Neural progenitor cell (in vitro differentiated cells): ENCODE measurements around the gene POM121C.
"Not testable (repeated sequence)": the region's sequence is repeated elsewhere in the genome, so short reads cannot be mapped to it uniquely, and the experiment has no call there.

ENCODE experiments used
- EZH2 ChIP-seq: fragments of 200-600 bp; sonication (generic); IDR thresholded peaks from 2 replicates; pipeline ENCODE4 v1.6.1; 2017; ENCODE audit warnings: antibody characterized with exemption, mild to moderate bottlenecking, moderate library complexity
- TF ChIP-seq, protein P1 (sequence below): fragments of 200-600 bp; sonication (generic); IDR thresholded peaks from 2 replicates; pipeline ENCODE4 v1.5.1; 2017; ENCODE audit warnings: antibody characterized with exemption, mild to moderate bottlenecking

DNA sequence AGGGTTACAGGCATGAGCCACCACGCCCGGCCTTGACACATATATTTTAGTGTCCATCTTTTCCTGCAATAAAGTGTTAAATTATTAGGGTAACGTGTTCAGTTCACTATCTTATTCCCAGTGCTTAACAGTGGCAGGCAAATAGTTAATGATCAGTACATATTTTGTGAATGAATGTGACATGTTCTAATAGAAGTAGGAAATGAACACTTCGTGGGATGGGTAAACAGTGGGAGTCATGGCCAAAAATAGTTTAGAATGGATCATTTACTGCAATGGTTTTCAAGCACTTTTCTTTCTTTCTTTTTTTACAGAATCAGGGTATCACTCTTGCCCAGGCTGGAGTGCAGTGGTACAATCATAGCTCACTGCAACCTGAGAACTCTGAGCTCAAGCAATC lies 15.9 kb downstream of the POM121C start:
- TF ChIP-seq, protein P1, sequence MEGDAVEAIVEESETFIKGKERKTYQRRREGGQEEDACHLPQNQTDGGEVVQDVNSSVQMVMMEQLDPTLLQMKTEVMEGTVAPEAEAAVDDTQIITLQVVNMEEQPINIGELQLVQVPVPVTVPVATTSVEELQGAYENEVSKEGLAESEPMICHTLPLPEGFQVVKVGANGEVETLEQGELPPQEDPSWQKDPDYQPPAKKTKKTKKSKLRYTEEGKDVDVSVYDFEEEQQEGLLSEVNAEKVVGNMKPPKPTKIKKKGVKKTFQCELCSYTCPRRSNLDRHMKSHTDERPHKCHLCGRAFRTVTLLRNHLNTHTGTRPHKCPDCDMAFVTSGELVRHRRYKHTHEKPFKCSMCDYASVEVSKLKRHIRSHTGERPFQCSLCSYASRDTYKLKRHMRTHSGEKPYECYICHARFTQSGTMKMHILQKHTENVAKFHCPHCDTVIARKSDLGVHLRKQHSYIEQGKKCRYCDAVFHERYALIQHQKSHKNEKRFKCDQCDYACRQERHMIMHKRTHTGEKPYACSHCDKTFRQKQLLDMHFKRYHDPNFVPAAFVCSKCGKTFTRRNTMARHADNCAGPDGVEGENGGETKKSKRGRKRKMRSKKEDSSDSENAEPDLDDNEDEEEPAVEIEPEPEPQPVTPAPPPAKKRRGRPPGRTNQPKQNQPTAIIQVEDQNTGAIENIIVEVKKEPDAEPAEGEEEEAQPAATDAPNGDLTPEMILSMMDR: not testable (repeated sequence)
- not testable (repeated sequence) for TF ChIP-seq EZH2
